H1 (cell line): ENCODE measurements around the gene PPP1R3G. TPM values are rescaled to one million over a fixed set of nuclear protein-coding genes. Genes with fewer than 3 reads are reported as not detected.

Experiments
- CTCF ChIA-PET: fragments of 300-600 bp; sonication (Branson Sonifier 250); formaldehyde crosslinking; loops from one replicate; lab custom pipeline; 2021; ENCODE audit not compliant: partially characterized antibody; lab: Charles Lee
- POLR2A ChIA-PET: fragments of 300-600 bp; sonication (Branson Sonifier 250); formaldehyde crosslinking; loops from one replicate; lab custom pipeline; 2021; ENCODE audit warnings: inconsistent platforms; ENCODE audit not compliant: partially characterized antibody; lab: Charles Lee
- DNase-seq, 2 experiments: peaks; one replicate each; pipeline versions ENCODE4 v3.0.0 to v3.0.0-alpha.2; 2010 to 2022; ENCODE audit warnings: low spot score in 2 of 2, low read depth in 1 of 2, mixed read lengths in 1 of 2
- FAIRE-seq: peaks from 2 replicates; lab custom pipeline; 2011; peaks lifted over from hg19 to GRCh38; lab: Jason Lieb, UNC
- H2AFZ ChIP-seq: 2 replicates; pipeline ENCODE4 v1.8.1; 2012; ENCODE audit warnings: low read length, inconsistent platforms
- H2AK5ac ChIP-seq: 2 replicates; pipeline ENCODE4 v1.6.1; 2013; ENCODE audit warnings: low read depth, low read length
- H2BK120ac ChIP-seq: replicated peaks from 2 replicates; pipeline ENCODE3; 2013; ENCODE audit warnings: low read depth, low read length, inconsistent platforms
- H2BK12ac ChIP-seq: 2 replicates; pipeline ENCODE4 v1.6.1; 2013; ENCODE audit warnings: low read depth, low read length
- H2BK15ac ChIP-seq: 2 replicates; pipeline ENCODE4 v1.6.1; 2013; ENCODE audit warnings: low read length
- H2BK20ac ChIP-seq: 2 replicates; pipeline ENCODE4 v1.6.1; 2013; ENCODE audit warnings: low read length
- H2BK5ac ChIP-seq: 2 replicates; pipeline ENCODE4 v1.6.1; 2013; ENCODE audit warnings: low read depth, low read length
- H3K14ac ChIP-seq: 2 replicates; pipeline ENCODE4 v1.6.1; 2013; ENCODE audit warnings: inconsistent platforms; ENCODE audit not compliant: insufficient read length
- H3K18ac ChIP-seq: 2 replicates; pipeline ENCODE4 v1.6.1; 2013; ENCODE audit warnings: low read length; ENCODE audit errors: extremely low read depth
- H3K23ac ChIP-seq: 2 replicates; pipeline ENCODE4 v1.6.1; 2013; ENCODE audit warnings: inconsistent platforms; ENCODE audit not compliant: insufficient read length
- H3K23me2 ChIP-seq: 2 replicates; pipeline ENCODE4 v1.6.1; 2013; ENCODE audit warnings: low read depth, low read length
- H3K27ac ChIP-seq: 2 replicates; pipeline ENCODE4 v1.6.1; 2011; ENCODE audit warnings: low read depth, low read length, inconsistent platforms
- H3K27me3 ChIP-seq, 4 experiments: replicated peaks in 1 of 4; 1 replicate in 1 of 4; 2 replicates in 3 of 4; pipeline versions ENCODE4 v1.6.1 to v1.8.1; 2011 to 2013; ENCODE audit warnings: low read length in 3 of 4, mild to moderate bottlenecking in 3 of 4, inconsistent platforms in 2 of 4, mixed read lengths in 2 of 4, moderate library complexity in 1 of 4; ENCODE audit not compliant: control insufficient read depth in 3 of 4, insufficient read depth in 3 of 4; ENCODE audit errors: extremely low read depth in 1 of 4
- H3K36me3 ChIP-seq, 4 experiments: 2 replicates each; pipeline versions ENCODE4 v1.6.1 to v1.8.1; 2011 to 2013; ENCODE audit warnings: mild to moderate bottlenecking in 4 of 4, low read length in 3 of 4, moderate library complexity in 2 of 4, control low read depth in 1 of 4, inconsistent platforms in 1 of 4; ENCODE audit not compliant: insufficient read depth in 4 of 4, control insufficient read depth in 2 of 4
- H3K4ac ChIP-seq: replicated peaks from 2 replicates; pipeline ENCODE3; 2013; ENCODE audit warnings: low read length, low read depth, mixed read lengths, inconsistent platforms; ENCODE audit not compliant: insufficient read length
- H3K4me1 ChIP-seq, 4 experiments: replicated peaks in 1 of 4; 1 replicate in 1 of 4; 2 replicates in 3 of 4; pipeline versions ENCODE4 v1.6.1 to v1.8.1; 2011 to 2013; ENCODE audit warnings: low read length in 3 of 4, inconsistent platforms in 2 of 4, mixed read lengths in 1 of 4; ENCODE audit not compliant: insufficient read depth in 4 of 4, control insufficient read depth in 3 of 4
- H3K4me2 ChIP-seq, 2 experiments: 2 replicates each; pipeline versions ENCODE4 v1.6.1 to v1.8.1; 2011 to 2013; ENCODE audit warnings: low read depth in 2 of 2, low read length in 2 of 2, control low read depth in 1 of 2, inconsistent platforms in 1 of 2, mild to moderate bottlenecking in 1 of 2; ENCODE audit not compliant: insufficient read depth in 1 of 2
- H3K4me3 ChIP-seq, 4 experiments: fragments of 200-600, 300-600 bp in 1 of 4; sonication (generic), shearing (Covaris generic), sonication (Bioruptor Twin) in 1 of 4; 2 replicates each; pipeline versions ENCODE4 v1.5.1 to v1.8.1; 2011 to 2016; ENCODE audit warnings: low read length in 4 of 4, low read depth in 3 of 4, control low read depth in 2 of 4, inconsistent platforms in 2 of 4, mild to moderate bottlenecking in 2 of 4, mixed read lengths in 1 of 4, moderate library complexity in 1 of 4; ENCODE audit not compliant: insufficient read depth in 2 of 4; ENCODE audit errors: extremely low read depth in 1 of 4
- H3K56ac ChIP-seq: replicated peaks from 2 replicates; pipeline ENCODE3; 2013; ENCODE audit warnings: low read depth, mild to moderate bottlenecking, mixed read lengths, low read length, inconsistent platforms; ENCODE audit not compliant: insufficient read length
- H3K79me1 ChIP-seq: 2 replicates; pipeline ENCODE4 v1.6.1; 2013; ENCODE audit warnings: low read depth, low read length, control low read depth
- H3K79me2 ChIP-seq, 2 experiments: 2 replicates each; pipeline versions ENCODE4 v1.6.1 to v1.8.1; 2012 to 2013; ENCODE audit warnings: low read length in 2 of 2, mild to moderate bottlenecking in 2 of 2, inconsistent platforms in 1 of 2; ENCODE audit not compliant: insufficient read depth in 2 of 2, control insufficient read depth in 1 of 2
- H3K9ac ChIP-seq, 4 experiments: replicated peaks in 1 of 4; 1 replicate in 1 of 4; 2 replicates in 3 of 4; pipeline versions ENCODE4 v1.6.1 to v1.8.1; 2011 to 2013; ENCODE audit warnings: low read depth in 3 of 4, low read length in 3 of 4, control low read depth in 2 of 4, mild to moderate bottlenecking in 2 of 4, moderate library complexity in 2 of 4, inconsistent platforms in 1 of 4; ENCODE audit errors: extremely low read depth in 1 of 4
- H3K9me3 ChIP-seq, 2 experiments: 2 replicates each; pipeline versions ENCODE4 v1.6.1 to v1.8.1; 2012 to 2013; ENCODE audit warnings: mild to moderate bottlenecking in 2 of 2, moderate library complexity in 2 of 2, control low read depth in 1 of 2, inconsistent platforms in 1 of 2, low read depth in 1 of 2, low read length in 1 of 2, mixed read lengths in 1 of 2; ENCODE audit not compliant: insufficient read depth in 2 of 2
- H4K20me1 ChIP-seq, 2 experiments: replicated peaks in 1 of 2; 2 replicates each; pipeline versions ENCODE3 to v1.8.1; 2011 to 2013; ENCODE audit warnings: inconsistent platforms in 2 of 2, low read length in 2 of 2, mild to moderate bottlenecking in 1 of 2; ENCODE audit not compliant: insufficient read depth in 2 of 2, control insufficient read depth in 1 of 2
- H4K5ac ChIP-seq: 2 replicates; pipeline ENCODE4 v1.6.1; 2013; ENCODE audit warnings: low read length, low read depth, mixed read lengths, inconsistent platforms; ENCODE audit not compliant: insufficient read length
- H4K8ac ChIP-seq: 2 replicates; pipeline ENCODE4 v1.8.0; 2013; ENCODE audit warnings: mild to moderate bottlenecking, moderate library complexity, low read length, inconsistent platforms; ENCODE audit not compliant: insufficient read depth; ENCODE audit errors: extremely low read depth
- H4K91ac ChIP-seq: replicated peaks from 2 replicates; pipeline ENCODE3; 2013; ENCODE audit warnings: low read length, mixed read lengths, inconsistent platforms; ENCODE audit not compliant: insufficient read length
- CBX5 ChIP-seq: fragments of 300-800, 300-1000 bp; sonication (generic); IDR thresholded peaks from 2 replicates; pipeline ENCODE4 v1.7.1; 2016; ENCODE audit warnings: antibody characterized with exemption, low read length, low read depth
- CREB1 ChIP-seq: IDR thresholded peaks from 2 replicates; pipeline ENCODE4 v1.6.1; 2012; ENCODE audit warnings: inconsistent platforms
- CTBP2 ChIP-seq: IDR thresholded peaks from 2 replicates; pipeline ENCODE4 v1.7.0; 2011; ENCODE audit warnings: borderline replicate concordance, mild to moderate bottlenecking, moderate library complexity, mixed read lengths, low read length; ENCODE audit not compliant: insufficient read depth, insufficient read length
- MAFK ChIP-seq: IDR thresholded peaks from 2 replicates; pipeline ENCODE4 v1.6.1; 2012; ENCODE audit warnings: low read depth, mild to moderate bottlenecking, improper control_type of control experiment, low read length
- POLR2A ChIP-seq, 2 experiments: IDR thresholded peaks; 1 replicate in 1 of 2; 2 replicates in 1 of 2; pipeline ENCODE4 v1.6.1; 2011; ENCODE audit warnings: low read depth in 2 of 2, low read length in 2 of 2, mild to moderate bottlenecking in 2 of 2; ENCODE audit errors: control extremely low read depth in 1 of 2
- POU5F1 ChIP-seq: IDR thresholded peaks from 2 replicates; pipeline ENCODE4 v1.6.1; 2011; ENCODE audit warnings: low read depth, mild to moderate bottlenecking, low read length, moderate library complexity
- RAD21 ChIP-seq, 2 experiments: IDR thresholded peaks in 1 of 2; conservative IDR thresholded peaks in 1 of 2; 2 replicates each; pipeline ENCODE4 v1.6.1; 2011; ENCODE audit warnings: low read depth in 2 of 2, low read length in 2 of 2, improper control_type of control experiment in 1 of 2, inconsistent platforms in 1 of 2, mild to moderate bottlenecking in 1 of 2, moderate library complexity in 1 of 2
- RNF2 ChIP-seq: fragments of 200-900, 300-1000 bp; sonication (generic); IDR thresholded peaks from 2 replicates; pipeline ENCODE4 v1.7.1; 2016; ENCODE audit warnings: borderline replicate concordance, low read depth, mild to moderate bottlenecking, antibody characterized with exemption, low read length; ENCODE audit not compliant: poor library complexity, severe bottlenecking; ENCODE audit errors: missing control alignments
- YY1 ChIP-seq: IDR thresholded peaks from 2 replicates; pipeline ENCODE4 v1.6.1; 2011; ENCODE audit warnings: low read depth, mild to moderate bottlenecking, low read length
- WGBS, 2 experiments: shearing (Covaris generic) in 1 of 2; methylation state at CpG; one replicate each; pipeline versions ENCODE4 v1.1.6 to v1.1.7; 2013 to 2015; ENCODE audit warnings: low lambda C conversion rate in 2 of 2, mixed read lengths in 2 of 2, inconsistent platforms in 1 of 2, low coverage in 1 of 2, missing lambda C conversion rate in 1 of 2; ENCODE audit not compliant: insufficient replicate concordance in 2 of 2, insufficient coverage in 1 of 2, insufficient read length in 1 of 2; ENCODE audit errors: extremely low coverage in 1 of 2, missing lambda C conversion rate in 1 of 2; 5-methylcytosine and 5-hydroxymethylcytosine counted together
- polyA plus RNA-seq, 7 experiments: library from polyadenylated mRNA; depleted of rRNA in 3 of 7; stranded (reverse) in 5 of 7; unstranded in 2 of 7; fragments of >200 nt in 5 of 7; fragments of 200-250 nt in 2 of 7; gene quantifications; 1 replicate in 5 of 7; 2 replicates in 1 of 7; 4 replicates in 1 of 7; pipeline versions ENCODE4 v1.2.1 to v1.2.3, GENCODE V29; 2011 to 2013; ENCODE audit warnings: missing spikeins in 2 of 7, mixed read lengths in 2 of 7
- total RNA-seq: library from RNA; stranded (reverse); fragmentation: NEBNext Ultra II Directional; extraction: Animal tissue kit (Norgen Biotek cat#: 25700); gene quantifications from 2 replicates; pipeline ENCODE4 v1.2.1, GENCODE V29; 2021

The PPP1R3G gene
- total and polyA plus RNA-seq, 2 of the 8 experiments (the other 6 are each of a cell fraction or from before 2014, with no cell fraction given): 0.03 to 0.09 TPM

GRCh38 chr6:5046430-5046829, 38.7 kb upstream of the PPP1R3G start:
- H3K79me2 ChIP-seq: no peaks in the 10 kb centered on the region
- H3K27ac ChIP-seq: no peak overlapping the region
- H2BK12ac ChIP-seq: no peak overlapping the region
- no peak overlapping the region for H4K5ac ChIP-seq
- no peak overlapping the region for H2AK5ac ChIP-seq
- H3K4me3 ChIP-seq: no peak overlapping the region
- H3K23ac ChIP-seq: no peak overlapping the region
- no peak overlapping the region for H2BK20ac ChIP-seq
- no peak overlapping the region for H3K56ac ChIP-seq
- H2BK120ac ChIP-seq: no peak overlapping the region
- H3K9me3 ChIP-seq: peaks cover 2 to 6% of the 10 kb centered on the region in 2 experiments; a peak in 2 of 4 replicates
- H4K8ac ChIP-seq: no peak overlapping the region
- no peak for FAIRE-seq
- H2AFZ ChIP-seq: no peak overlapping the region
- no peak overlapping the region for H3K4me2 ChIP-seq
- no peak overlapping the region for H2BK15ac ChIP-seq
- H3K18ac ChIP-seq: no peak overlapping the region
- no peaks in the 10 kb centered on the region for H3K27me3 ChIP-seq
- H3K4me1 ChIP-seq: no peaks in the 10 kb centered on the region
- H3K4ac ChIP-seq: no peak overlapping the region
- no peaks in the 10 kb centered on the region for H4K20me1 ChIP-seq
- no peak overlapping the region for H2BK5ac ChIP-seq
- no peak for DNase-seq
- H4K91ac ChIP-seq: no peak overlapping the region
- no peak for TF ChIP-seq CTBP2
- TF ChIP-seq POU5F1: no peak
- TF ChIP-seq RAD21 (IDR thresholded peaks at IDR 0.05 in 1 of 2, conservative IDR thresholded peaks at IDR 0.05 in 1 of 2; ENCODE audit: low read depth in 2 of 2, low read length in 2 of 2): no peak
- no peak for TF ChIP-seq MAFK
- no peak for TF ChIP-seq RNF2
- no peak for TF ChIP-seq CREB1
- no peak for TF ChIP-seq POLR2A (IDR thresholded peaks at IDR 0.05; ENCODE audit: control extremely low read depth in 1 of 2, low read depth in 2 of 2, low read length in 2 of 2)
- TF ChIP-seq CBX5: no peak
- no peak for TF ChIP-seq YY1
- H3K23me2 ChIP-seq: no peaks in the 10 kb centered on the region
- CTCF ChIA-PET: interaction anchor here (0.6 to 2.1 kb wide), 6 partner anchors 10 to 682 kb away, joined by 3 to 9 read pairs (median 3); no protein-coding TSS in a partner anchor
- POLR2A ChIA-PET: no interaction called here
- 94% methylated on average over 9 of the region's 9 CpGs; no CpG with 5 or more reads in 1 of the 2 experiments for WGBS, 2 experiments
- no peaks in the 10 kb centered on the region for H3K79me1 ChIP-seq
- no peak overlapping the region for H3K9ac ChIP-seq
- H3K14ac ChIP-seq: no peak overlapping the region
- no peaks in the 10 kb centered on the region; a peak in 1 of 8 replicates for H3K36me3 ChIP-seq
